ENCODE data around the gene IFI6. TPM values are rescaled to one million over a fixed set of nuclear protein-coding genes. Genes with fewer than 3 reads are reported as not detected.

Gene IFI6
- total RNA-seq, 1 experiment from 2014 or later: 257 TPM

GRCh38 chr1:27672750-27673112 is 739 bp upstream of the IFI6 start:
- no peak for DNase-seq (ENCODE audit: low spot score)

- DNase-seq (ENCODE audit: low spot score): no peak
Measured at GRCh38 chr1:27669876-27670275, 2.1 kb downstream of the IFI6 start.

GRCh38 chr1:27668808-27669723 is 2.9 kb downstream of the IFI6 start:
- DNase-seq (ENCODE audit: low spot score): no peak

- DNase-seq (ENCODE audit: low spot score): no peak
Measured at GRCh38 chr1:27668121-27668807, 3.7 kb downstream of the IFI6 start.

GRCh38 chr1:27666791-27667254 is 5.2 kb downstream of the IFI6 start:
- no peak for DNase-seq (ENCODE audit: low spot score)

DNA sequence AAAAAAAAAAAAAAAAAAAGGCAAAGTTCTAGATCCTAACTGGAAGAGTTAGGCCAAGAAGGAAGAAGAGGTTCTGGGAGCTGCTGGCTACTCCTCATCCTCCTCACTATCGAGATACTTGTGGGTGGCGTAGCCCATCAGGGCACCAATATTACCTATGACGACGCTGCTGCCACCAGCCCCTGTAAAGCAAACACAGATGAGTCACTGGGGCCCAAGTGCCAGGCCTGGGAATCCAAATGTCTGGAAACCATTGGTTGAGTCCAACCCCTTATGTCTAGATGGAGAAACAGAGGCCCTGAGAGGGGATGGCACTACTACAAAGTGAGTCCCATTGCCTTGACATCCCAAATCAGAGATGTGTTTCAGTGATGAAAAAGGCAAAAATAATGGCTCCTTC is 5.7 kb downstream of the IFI6 start:
- DNase-seq (ENCODE audit: low spot score): no peak

DNA sequence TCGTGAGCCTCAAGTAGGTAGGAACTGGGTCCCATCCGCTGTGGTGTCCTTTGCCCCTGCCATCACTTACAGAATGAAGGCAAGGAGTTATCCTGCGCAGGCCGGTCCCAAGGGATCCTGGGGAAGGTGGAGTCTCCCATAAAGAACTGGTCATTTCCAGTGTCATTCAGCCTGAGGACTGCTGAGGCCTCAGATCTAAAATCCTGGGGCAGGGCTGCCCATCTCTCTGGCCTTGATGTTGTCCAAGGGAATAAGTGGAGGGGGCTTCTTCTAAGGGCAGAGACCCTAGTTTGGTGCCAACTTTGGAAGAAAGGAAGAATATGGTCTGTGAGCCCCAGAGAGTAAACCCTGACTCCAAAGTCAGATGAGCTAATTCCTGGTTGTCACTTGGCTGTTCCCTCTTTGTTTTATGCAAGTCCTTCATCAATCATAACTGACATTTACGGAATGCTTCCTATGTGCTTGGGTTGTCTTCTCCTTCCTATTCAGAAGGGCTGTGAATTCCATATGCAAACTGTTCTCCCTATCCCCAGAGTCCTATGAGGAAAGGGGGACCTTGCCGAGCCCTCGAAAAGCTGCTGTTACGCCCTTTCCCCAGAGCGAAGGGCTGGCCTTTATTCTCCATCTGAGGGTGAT is 6.9 kb downstream of the IFI6 start:
- no peak for DNase-seq (ENCODE audit: low spot score)

DNA sequence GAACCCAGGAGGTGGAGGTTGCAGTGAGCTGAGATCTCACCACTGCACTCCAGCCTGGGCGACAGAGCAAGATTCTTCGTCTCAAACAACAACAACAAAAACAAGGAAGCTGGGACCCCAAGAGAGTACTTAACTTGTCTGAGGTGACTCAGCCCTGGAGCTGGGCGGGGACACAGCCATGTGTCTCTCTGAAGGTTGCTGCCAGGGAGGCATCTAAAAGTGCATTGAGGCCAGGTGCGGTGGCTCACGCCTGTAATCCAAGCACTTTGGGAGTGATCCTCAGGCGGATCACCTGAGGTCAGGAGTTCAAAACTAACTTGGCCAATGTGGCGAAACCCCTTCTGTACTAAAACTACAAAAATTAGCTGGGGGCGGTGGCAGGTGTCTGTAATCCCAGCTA is 7.7 kb downstream of the IFI6 start:
- no peak for DNase-seq (ENCODE audit: low spot score)

- DNase-seq (ENCODE audit: low spot score): peak; percentile 70
Measured at GRCh38 chr1:27662707-27663393, 9.1 kb downstream of the IFI6 start.

GRCh38 chr1:27662261-27662660 is 9.7 kb downstream of the IFI6 start:
- DNase-seq (ENCODE audit: low spot score): no peak

- no peak for DNase-seq (ENCODE audit: low spot score)
Measured at GRCh38 chr1:27661412-27662075, 10.4 kb downstream of the IFI6 start.

GRCh38 chr1:27660300-27660835 is 11.6 kb downstream of the IFI6 start:
- no peak for DNase-seq (ENCODE audit: low spot score)

GRCh38 chr1:27659497-27660299 is 12.3 kb downstream of the IFI6 start:
- DNase-seq (ENCODE audit: low spot score): no peak

DNA sequence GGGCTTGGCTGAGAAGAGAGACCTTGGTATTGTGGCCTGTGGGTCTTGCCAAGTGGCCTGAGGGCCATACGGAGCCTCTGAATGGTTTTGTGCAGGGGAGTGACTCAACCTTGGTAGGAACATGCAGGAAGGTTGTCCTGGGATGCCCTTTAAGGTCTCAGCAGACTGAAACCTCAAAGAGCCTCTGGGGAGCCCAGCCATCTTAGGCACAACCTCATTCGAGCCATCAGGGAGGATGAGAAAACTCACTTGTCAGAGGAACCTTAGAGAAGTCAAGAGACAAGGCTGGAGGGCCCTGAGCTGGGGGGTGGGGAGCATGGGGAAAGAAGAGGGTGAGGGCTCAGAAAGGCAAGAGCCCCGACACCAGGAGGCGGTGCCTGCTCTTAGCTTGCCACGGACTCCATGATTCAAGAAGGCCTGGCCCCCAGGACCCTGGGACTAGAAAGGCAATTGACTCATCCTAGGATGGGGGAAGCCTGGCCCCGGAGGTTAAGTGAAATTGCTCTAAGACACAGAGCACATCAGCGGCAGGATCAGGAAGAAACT is 13.0 kb downstream of the IFI6 start:
- DNase-seq (ENCODE audit: low spot score): peak; percentile 48

- DNase-seq (ENCODE audit: low spot score): peak; percentile 55
Measured at GRCh38 chr1:27656157-27656893, 15.7 kb downstream of the IFI6 start.

GRCh38 chr1:27655151-27655937 is 16.6 kb downstream of the IFI6 start:
- no peak for DNase-seq (ENCODE audit: low spot score)

DNA sequence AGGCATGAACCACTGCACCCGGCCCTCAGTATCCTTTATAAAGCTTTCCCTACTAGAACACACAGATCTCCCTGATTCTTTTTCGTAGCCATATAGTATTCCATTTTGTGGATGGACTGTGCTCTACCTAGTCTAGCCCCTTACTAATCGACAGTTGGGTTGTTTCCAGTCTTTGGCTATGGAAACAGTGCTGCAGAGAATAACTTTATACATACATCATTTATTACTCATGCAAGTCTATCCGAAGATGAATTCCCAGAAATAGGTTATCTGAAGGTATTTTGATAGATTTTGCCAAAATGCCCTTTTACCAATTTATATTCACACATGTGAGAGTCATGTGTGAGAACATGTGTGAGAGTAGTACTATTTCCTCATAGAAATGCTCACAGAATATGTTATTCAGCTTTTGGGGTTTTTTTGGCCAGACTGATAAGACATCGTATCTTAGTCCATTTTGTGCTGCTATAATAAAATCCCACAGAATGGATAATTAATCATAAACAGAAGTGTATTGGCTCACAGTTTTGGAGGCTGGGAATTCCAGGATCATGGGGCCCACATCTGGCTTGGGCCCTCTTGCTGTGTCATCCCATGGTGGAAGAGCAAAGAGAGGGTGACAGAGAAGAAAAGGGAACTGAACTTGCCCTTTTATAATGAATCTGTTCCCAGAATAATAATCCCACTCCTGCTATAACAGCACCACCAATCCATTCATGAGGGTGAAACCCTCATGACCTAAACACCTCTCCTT is 19.7 kb downstream of the IFI6 start:
- no peak for DNase-seq (ENCODE audit: low spot score)
